GM23338 (cell line): ENCODE results near the gene DLK1. TPM values are rescaled to one million over a fixed set of nuclear protein-coding genes. Genes with fewer than 3 reads are reported as not detected.

ENCODE experiments used
- ATAC-seq: fragments of 200-7000 bp; cut with Tn5 transposase; 3 replicates; pipeline ENCODE4 v1.9.1; 2020
- DNase-seq: peaks from one replicate; pipeline ENCODE4 v3.0.0-alpha.2; 2015; ENCODE audit warnings: low spot score
- H2AFZ ChIP-seq: fragments of 200-600 bp; sonication (generic); 2 replicates; pipeline ENCODE4 v1.8.0; 2016; ENCODE audit warnings: antibody characterized with exemption, mild to moderate bottlenecking, moderate library complexity
- H3F3A ChIP-seq: fragments of 200-600 bp; sonication (generic); replicated peaks from 2 replicates; pipeline ENCODE4 v1.8.0; 2017; ENCODE audit warnings: antibody characterized with exemption, mixed run types, low read depth
- H3K27ac ChIP-seq: fragments of 200-600 bp; sonication (generic); 2 replicates; pipeline ENCODE4 v1.6.1; 2016; ENCODE audit warnings: low read depth
- H3K27me3 ChIP-seq: fragments of 200-600 bp; sonication (generic); 2 replicates; pipeline ENCODE4 v1.8.0; 2016; ENCODE audit warnings: mild to moderate bottlenecking, mixed run types, moderate library complexity; ENCODE audit not compliant: insufficient read depth
- H3K36me3 ChIP-seq: fragments of 200-600 bp; sonication (generic); 2 replicates; pipeline ENCODE4 v1.8.0; 2016; ENCODE audit warnings: mild to moderate bottlenecking; ENCODE audit not compliant: insufficient read depth
- H3K4me1 ChIP-seq: fragments of 200-600 bp; sonication (generic); 2 replicates; pipeline ENCODE4 v1.8.0; 2016; ENCODE audit warnings: mild to moderate bottlenecking, moderate library complexity; ENCODE audit not compliant: insufficient read depth
- H3K4me2 ChIP-seq: fragments of 200-600 bp; sonication (generic); 2 replicates; pipeline ENCODE4 v1.7.1; 2017; ENCODE audit warnings: mixed run types
- H3K4me3 ChIP-seq: fragments of 200-600 bp; sonication (generic); 2 replicates; pipeline ENCODE4 v1.6.1; 2016; ENCODE audit warnings: mixed run types
- H3K79me2 ChIP-seq: fragments of 200-600 bp; sonication (generic); replicated peaks from 2 replicates; pipeline ENCODE4 v1.8.0; 2017; ENCODE audit warnings: mild to moderate bottlenecking; ENCODE audit not compliant: insufficient read depth
- H3K9me2 ChIP-seq: fragments of 200-600 bp; sonication (generic); 2 replicates; pipeline ENCODE4 v1.8.0; 2017; ENCODE audit not compliant: insufficient read depth
- H4K20me1 ChIP-seq: fragments of 200-600 bp; sonication (generic); replicated peaks from 2 replicates; pipeline ENCODE4 v1.8.0; 2017; ENCODE audit warnings: mild to moderate bottlenecking; ENCODE audit not compliant: insufficient read depth
- H3K27ac Mint-ChIP-seq: 2 replicates; pipeline ENCODE4 v1.8.0; 2020; ENCODE audit warnings: inconsistent platforms, mild to moderate bottlenecking, moderate library complexity, mixed read lengths
- H3K27me3 Mint-ChIP-seq: 3 replicates; pipeline ENCODE4 v1.8.0; 2022; ENCODE audit warnings: low read depth, mild to moderate bottlenecking, moderate library complexity, mixed read lengths, inconsistent platforms; ENCODE audit not compliant: insufficient read depth, poor library complexity
- H3K36me3 Mint-ChIP-seq: 3 replicates; pipeline ENCODE4 v1.8.0; 2021; ENCODE audit warnings: low read depth, mild to moderate bottlenecking, inconsistent platforms, moderate library complexity, mixed read lengths
- H3K4me1 Mint-ChIP-seq: 3 replicates; pipeline ENCODE4 v1.8.0; 2020; ENCODE audit warnings: mild to moderate bottlenecking, inconsistent platforms, mixed read lengths
- H3K4me3 Mint-ChIP-seq: 3 replicates; pipeline ENCODE4 v1.8.0; 2021; ENCODE audit warnings: moderate library complexity, mild to moderate bottlenecking, inconsistent platforms, mixed read lengths
- H3K9me3 Mint-ChIP-seq: 3 replicates; pipeline ENCODE4 v1.8.0; 2020; ENCODE audit warnings: moderate library complexity, mild to moderate bottlenecking, inconsistent platforms, mixed read lengths
- EZH2 ChIP-seq: fragments of 200-600 bp; sonication (generic); IDR thresholded peaks from one replicate; pipeline ENCODE4 v1.8.0; 2017; ENCODE audit warnings: antibody characterized with exemption, mild to moderate bottlenecking, low read depth; ENCODE audit not compliant: unreplicated experiment
- EZH2phosphoT487 ChIP-seq: fragments of 200-600 bp; sonication (generic); IDR thresholded peaks from one replicate; pipeline ENCODE4 v1.8.1; 2018; ENCODE audit warnings: antibody characterized with exemption; ENCODE audit not compliant: unreplicated experiment
- JUNB ChIP-seq: IDR thresholded peaks from one replicate; pipeline ENCODE4 v1.6.1; 2016; ENCODE audit warnings: antibody characterized with exemption; ENCODE audit not compliant: unreplicated experiment
- NANOG ChIP-seq: IDR thresholded peaks from 2 replicates; pipeline ENCODE4 v1.6.1; 2016; ENCODE audit warnings: antibody characterized with exemption, borderline replicate concordance
- polyA plus RNA-seq: library from polyadenylated mRNA; unstranded; fragments of >200 nt; fragmentation: Nextera tagmentation; extraction: Ambion mirVana; gene quantifications from 2 replicates; pipeline ENCODE4 v1.2.1, GENCODE V29; 2016
- total RNA-seq: library from RNA; depleted of rRNA; stranded (reverse); fragments of >200 nt; shearing (Covaris generic); gene quantifications from 2 replicates; pipeline ENCODE4 v1.2.3, GENCODE V29; 2014
- TF ChIP-seq, protein P1 (sequence below): IDR thresholded peaks from one replicate; pipeline ENCODE4 v1.6.1; 2018; ENCODE audit warnings: antibody characterized with exemption; ENCODE audit not compliant: unreplicated experiment
- TF ChIP-seq, protein P2 (sequence below), 2 experiments: fragments of 200-600 bp in 1 of 2; sonication (generic) in 1 of 2; conservative IDR thresholded peaks; 2 replicates each; pipeline versions ENCODE4 v1.5.1 to v1.6.1; 2016 to 2017; ENCODE audit warnings: antibody characterized with exemption in 2 of 2, low read depth in 2 of 2, mild to moderate bottlenecking in 2 of 2, moderate library complexity in 1 of 2
- TF ChIP-seq, protein P3 (sequence below): IDR thresholded peaks from 2 replicates; pipeline ENCODE4 v1.6.1; 2016; ENCODE audit warnings: antibody characterized with exemption

The DLK1 gene
- total and polyA plus RNA-seq, 2 experiments from 2014 or later, result 1.1 to 1.2 TPM

DNA sequence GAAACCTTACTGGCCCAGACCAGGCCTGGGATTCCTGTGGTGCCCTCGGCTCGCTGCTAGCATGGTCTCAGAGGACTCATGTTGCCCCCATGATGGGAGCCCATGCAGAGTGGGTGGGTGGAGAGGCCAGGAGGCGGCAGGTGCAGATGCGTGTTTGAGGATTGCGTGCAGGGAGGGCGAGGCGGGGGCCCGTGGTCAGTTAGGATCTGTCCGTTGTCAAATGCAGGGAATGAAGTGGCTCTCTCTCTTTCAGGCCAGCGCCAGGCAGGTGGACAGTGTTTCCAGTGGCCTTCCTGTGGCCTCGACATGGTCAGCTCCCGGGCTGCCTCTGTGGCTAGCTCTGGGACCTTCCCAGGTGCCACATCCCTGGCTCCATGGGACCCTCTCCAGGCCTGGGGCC is 39.3 kb upstream of the DLK1 start:
- Histone ChIP-seq H3K4me1 (no peaks in the 10 kb centered on the region), H3F3A (no peaks in the 10 kb centered on the region), H3K36me3 (no peaks in the 10 kb centered on the region), H3K9me2 (no peaks in the 10 kb centered on the region), H4K20me1 (no peaks in the 10 kb centered on the region), H3K79me2 (no peaks in the 10 kb centered on the region), H3K4me2 (no peak overlapping the region), H3K27ac (no peak overlapping the region), H3K27me3 (no peaks in the 10 kb centered on the region), H3K4me3 (no peak overlapping the region), H2AFZ (no peak overlapping the region)
- ATAC-seq (no peak), DNase-seq (no peak)
- Mint-ChIP-seq H3K36me3 (no peaks in the 10 kb centered on the region), H3K4me1 (peaks cover 4% of the 10 kb centered on the region; the same call in 2 of the 3 replicates), H3K27me3 (peaks cover 6% of the 10 kb centered on the region), H3K4me3 (no peak overlapping the region), H3K27ac (no peak overlapping the region), H3K9me3 (peaks cover 4% of the 10 kb centered on the region; the same call in 2 of the 3 replicates)
- TF ChIP-seq, protein P1, sequence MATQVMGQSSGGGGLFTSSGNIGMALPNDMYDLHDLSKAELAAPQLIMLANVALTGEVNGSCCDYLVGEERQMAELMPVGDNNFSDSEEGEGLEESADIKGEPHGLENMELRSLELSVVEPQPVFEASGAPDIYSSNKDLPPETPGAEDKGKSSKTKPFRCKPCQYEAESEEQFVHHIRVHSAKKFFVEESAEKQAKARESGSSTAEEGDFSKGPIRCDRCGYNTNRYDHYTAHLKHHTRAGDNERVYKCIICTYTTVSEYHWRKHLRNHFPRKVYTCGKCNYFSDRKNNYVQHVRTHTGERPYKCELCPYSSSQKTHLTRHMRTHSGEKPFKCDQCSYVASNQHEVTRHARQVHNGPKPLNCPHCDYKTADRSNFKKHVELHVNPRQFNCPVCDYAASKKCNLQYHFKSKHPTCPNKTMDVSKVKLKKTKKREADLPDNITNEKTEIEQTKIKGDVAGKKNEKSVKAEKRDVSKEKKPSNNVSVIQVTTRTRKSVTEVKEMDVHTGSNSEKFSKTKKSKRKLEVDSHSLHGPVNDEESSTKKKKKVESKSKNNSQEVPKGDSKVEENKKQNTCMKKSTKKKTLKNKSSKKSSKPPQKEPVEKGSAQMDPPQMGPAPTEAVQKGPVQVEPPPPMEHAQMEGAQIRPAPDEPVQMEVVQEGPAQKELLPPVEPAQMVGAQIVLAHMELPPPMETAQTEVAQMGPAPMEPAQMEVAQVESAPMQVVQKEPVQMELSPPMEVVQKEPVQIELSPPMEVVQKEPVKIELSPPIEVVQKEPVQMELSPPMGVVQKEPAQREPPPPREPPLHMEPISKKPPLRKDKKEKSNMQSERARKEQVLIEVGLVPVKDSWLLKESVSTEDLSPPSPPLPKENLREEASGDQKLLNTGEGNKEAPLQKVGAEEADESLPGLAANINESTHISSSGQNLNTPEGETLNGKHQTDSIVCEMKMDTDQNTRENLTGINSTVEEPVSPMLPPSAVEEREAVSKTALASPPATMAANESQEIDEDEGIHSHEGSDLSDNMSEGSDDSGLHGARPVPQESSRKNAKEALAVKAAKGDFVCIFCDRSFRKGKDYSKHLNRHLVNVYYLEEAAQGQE, result no peak
- no peak for TF ChIP-seq EZH2
- TF ChIP-seq EZH2phosphoT487, result no peak

DNA sequence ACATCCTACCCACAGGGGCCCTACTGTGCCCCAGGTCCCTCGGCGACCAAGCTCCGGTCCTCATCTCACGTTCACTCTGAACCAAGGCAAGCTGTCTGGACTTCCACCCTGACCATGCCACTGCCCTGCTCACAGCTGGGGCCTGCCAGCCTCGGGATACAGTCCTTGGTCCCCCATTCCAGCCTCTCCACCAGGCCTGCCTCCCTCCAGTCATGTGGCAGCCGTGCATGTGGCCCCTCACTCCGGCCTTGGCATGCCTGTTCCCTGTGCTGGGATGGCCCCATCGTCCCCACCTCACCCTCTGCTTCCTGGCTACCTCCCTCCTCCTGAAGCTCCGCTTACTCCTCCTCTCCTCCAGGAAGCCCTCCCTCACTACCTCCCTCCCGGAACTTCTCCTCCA is 38.6 kb upstream of the DLK1 start:
- no peak overlapping the region for H3K4me3 Mint-ChIP-seq
- H3K27ac ChIP-seq, result no peak overlapping the region
- no peak overlapping the region for H2AFZ ChIP-seq
- H3K27ac Mint-ChIP-seq, result no peak overlapping the region
- no peaks in the 10 kb centered on the region for H3K27me3 ChIP-seq
- H3K4me1 Mint-ChIP-seq, result peaks cover 8% of the 10 kb centered on the region; the same call in 2 of the 3 replicates
- no peaks in the 10 kb centered on the region for H3K36me3 Mint-ChIP-seq
- no peaks in the 10 kb centered on the region for H4K20me1 ChIP-seq
- no peak overlapping the region for H3K4me2 ChIP-seq
- peaks cover 5% of the 10 kb centered on the region for H3K27me3 Mint-ChIP-seq
- no peaks in the 10 kb centered on the region for H3F3A ChIP-seq
- H3K9me3 Mint-ChIP-seq, result peaks cover 4% of the 10 kb centered on the region; the same call in 2 of the 3 replicates
- no peaks in the 10 kb centered on the region for H3K4me1 ChIP-seq
- no peak overlapping the region for H3K4me3 ChIP-seq
- DNase-seq (no peak), ATAC-seq (no peak)
- H3K79me2 ChIP-seq, result no peaks in the 10 kb centered on the region
- no peaks in the 10 kb centered on the region for H3K36me3 ChIP-seq
- H3K9me2 ChIP-seq, result no peaks in the 10 kb centered on the region
- TF ChIP-seq, protein P2, sequence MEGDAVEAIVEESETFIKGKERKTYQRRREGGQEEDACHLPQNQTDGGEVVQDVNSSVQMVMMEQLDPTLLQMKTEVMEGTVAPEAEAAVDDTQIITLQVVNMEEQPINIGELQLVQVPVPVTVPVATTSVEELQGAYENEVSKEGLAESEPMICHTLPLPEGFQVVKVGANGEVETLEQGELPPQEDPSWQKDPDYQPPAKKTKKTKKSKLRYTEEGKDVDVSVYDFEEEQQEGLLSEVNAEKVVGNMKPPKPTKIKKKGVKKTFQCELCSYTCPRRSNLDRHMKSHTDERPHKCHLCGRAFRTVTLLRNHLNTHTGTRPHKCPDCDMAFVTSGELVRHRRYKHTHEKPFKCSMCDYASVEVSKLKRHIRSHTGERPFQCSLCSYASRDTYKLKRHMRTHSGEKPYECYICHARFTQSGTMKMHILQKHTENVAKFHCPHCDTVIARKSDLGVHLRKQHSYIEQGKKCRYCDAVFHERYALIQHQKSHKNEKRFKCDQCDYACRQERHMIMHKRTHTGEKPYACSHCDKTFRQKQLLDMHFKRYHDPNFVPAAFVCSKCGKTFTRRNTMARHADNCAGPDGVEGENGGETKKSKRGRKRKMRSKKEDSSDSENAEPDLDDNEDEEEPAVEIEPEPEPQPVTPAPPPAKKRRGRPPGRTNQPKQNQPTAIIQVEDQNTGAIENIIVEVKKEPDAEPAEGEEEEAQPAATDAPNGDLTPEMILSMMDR (conservative IDR thresholded peaks at IDR 0.05; ENCODE audit: low read depth in 2 of 2), result no peak
- TF ChIP-seq NANOG (no peak), EZH2phosphoT487 (no peak), JUNB (no peak), EZH2 (no peak)
- TF ChIP-seq, protein P3, sequence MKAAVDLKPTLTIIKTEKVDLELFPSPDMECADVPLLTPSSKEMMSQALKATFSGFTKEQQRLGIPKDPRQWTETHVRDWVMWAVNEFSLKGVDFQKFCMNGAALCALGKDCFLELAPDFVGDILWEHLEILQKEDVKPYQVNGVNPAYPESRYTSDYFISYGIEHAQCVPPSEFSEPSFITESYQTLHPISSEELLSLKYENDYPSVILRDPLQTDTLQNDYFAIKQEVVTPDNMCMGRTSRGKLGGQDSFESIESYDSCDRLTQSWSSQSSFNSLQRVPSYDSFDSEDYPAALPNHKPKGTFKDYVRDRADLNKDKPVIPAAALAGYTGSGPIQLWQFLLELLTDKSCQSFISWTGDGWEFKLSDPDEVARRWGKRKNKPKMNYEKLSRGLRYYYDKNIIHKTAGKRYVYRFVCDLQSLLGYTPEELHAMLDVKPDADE, result no peak
- TF ChIP-seq, protein P1, result no peak
